ENCODE measurements around the gene AAK1.

AAK1 gene

DNA sequence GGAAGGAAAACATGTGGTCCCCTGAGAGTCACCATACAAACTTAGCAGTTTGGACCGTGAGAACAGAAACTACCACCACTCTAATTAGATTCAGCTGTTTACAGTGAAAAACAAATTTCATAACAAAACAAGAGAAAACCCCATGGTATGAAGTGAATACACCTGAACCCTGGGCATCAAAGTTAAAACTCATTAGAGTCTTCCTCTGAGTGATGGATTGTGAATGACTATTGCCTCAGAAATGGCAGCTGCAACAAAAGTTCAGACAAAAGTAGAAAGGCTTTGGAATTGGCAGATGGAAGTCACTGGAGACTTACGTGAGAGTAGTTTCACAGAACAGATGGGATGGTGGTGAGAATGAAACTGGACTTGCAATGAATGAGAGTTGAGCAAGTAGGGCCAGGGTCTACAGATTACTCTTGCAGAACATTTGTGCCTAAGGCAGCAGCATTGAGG, 98.0 kb downstream of the AAK1 start:
- no peak overlapping the region for H3K9ac ChIP-seq
- peak overlapping the region in 4 of 11 experiments; percentile 2 to 25 (median 9); a peak in 6 of 22 replicates for H3K27ac ChIP-seq
- peak overlapping the region; percentile 18 to 59 (median 37); a peak in 21 of 22 replicates for H3K4me2 ChIP-seq
- peaks cover 5 to 41% (median 33%) of the 10 kb centered on the region in 11 experiments; a peak in 20 of 22 replicates for H3K9me3 ChIP-seq (replicated peaks in 1 of 11)
- H3K36me3 ChIP-seq: peaks cover 40 to 73% (median 60%) of the 10 kb centered on the region in 11 experiments
- TF ChIP-seq Cebpa-rat (IDR thresholded peaks at IDR 0.05): peak in 3 of 11 experiments; percentile 23 to 42 (median 26); a peak in 1 of 22 replicates
- no peaks in the 10 kb centered on the region for H3K27me3 ChIP-seq
- H3K4me3 ChIP-seq: no peak overlapping the region
- H3K4me1 ChIP-seq: peaks cover 28 to 56% (median 42%) of the 10 kb centered on the region in 10 experiments
- peaks cover 0 to 19% (median 0%) of the 10 kb centered on the region in 11 experiments; a peak in 2 of 22 replicates for H4K20me1 ChIP-seq

DNA sequence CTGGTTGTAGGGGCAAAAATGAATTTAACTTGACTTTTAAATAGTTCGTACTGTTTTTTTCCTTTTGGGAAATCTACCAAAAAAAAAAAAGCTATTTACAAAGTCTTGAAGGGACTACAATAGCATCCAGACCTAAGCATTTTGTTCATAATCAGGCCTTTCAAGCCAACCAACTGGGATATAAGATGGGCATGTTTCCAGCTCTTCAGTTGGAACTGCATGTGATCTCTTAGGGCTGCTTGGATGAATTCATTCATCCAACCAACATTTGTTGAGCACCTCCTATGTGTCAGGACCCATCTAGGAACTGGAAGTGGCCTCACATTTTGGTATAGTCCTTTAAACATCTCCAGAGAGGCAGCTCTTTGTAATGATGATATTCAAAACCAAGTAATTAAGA, 98.6 kb downstream of the AAK1 start:
- H3K9ac ChIP-seq: no peak overlapping the region
- H3K4me2 ChIP-seq: peak overlapping the region in 6 of 11 experiments; percentile 18 to 46 (median 36); a peak in 8 of 22 replicates
- H3K27me3 ChIP-seq: no peaks in the 10 kb centered on the region
- H3K4me1 ChIP-seq: peaks cover 28 to 50% (median 39%) of the 10 kb centered on the region in 10 experiments
- H4K20me1 ChIP-seq: peaks cover 0 to 19% (median 0%) of the 10 kb centered on the region in 11 experiments; a peak in 2 of 22 replicates
- peaks cover 45 to 74% (median 62%) of the 10 kb centered on the region in 11 experiments for H3K36me3 ChIP-seq
- H3K27ac ChIP-seq: peak overlapping the region in 1 of 11 experiments; percentile 5; a peak in 2 of 22 replicates
- H3K4me3 ChIP-seq: no peak overlapping the region
- no peak for TF ChIP-seq Cebpa-rat (IDR thresholded peaks at IDR 0.05)
- peaks cover 5 to 42% (median 33%) of the 10 kb centered on the region in 11 experiments; a peak in 20 of 22 replicates for H3K9me3 ChIP-seq (replicated peaks in 1 of 11)

DNA sequence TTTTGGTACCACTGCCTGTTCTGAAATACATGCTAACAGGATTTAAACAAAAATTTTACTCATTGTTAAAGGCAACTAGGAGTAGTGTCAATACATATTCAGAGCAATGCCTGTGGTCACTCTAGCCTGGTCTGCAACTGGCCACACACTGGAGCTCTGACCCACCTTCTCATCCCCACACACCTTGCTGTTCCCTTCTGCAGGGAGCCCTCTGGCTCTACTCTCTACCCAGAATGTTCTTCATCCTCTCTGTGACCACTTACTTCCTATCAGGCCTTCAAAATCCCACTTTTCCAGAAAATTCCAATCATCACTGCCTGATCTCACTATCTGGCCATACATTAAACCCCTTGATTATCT, 104.0 kb downstream of the AAK1 start:
- TF ChIP-seq Cebpa-rat (IDR thresholded peaks at IDR 0.05): no peak
- 0 out of 22 replicates have a peak overlapping the region, but pooled peaks of 1 of the 11 experiments have one; percentile 2 for H3K4me2 ChIP-seq
- no peak overlapping the region for H3K27ac ChIP-seq
- no peak overlapping the region for H3K9ac ChIP-seq
- H3K27me3 ChIP-seq: no peaks in the 10 kb centered on the region
- no peak overlapping the region for H3K4me3 ChIP-seq
- peaks cover 0 to 10% (median 0%) of the 10 kb centered on the region in 11 experiments; a peak in 2 of 22 replicates for H4K20me1 ChIP-seq
- peaks cover 4 to 50% (median 25%) of the 10 kb centered on the region in 10 experiments; a peak in 15 of 20 replicates for H3K4me1 ChIP-seq
- H3K36me3 ChIP-seq: peaks cover 79 to 100% (median 97%) of the 10 kb centered on the region in 11 experiments
- peaks cover under 1 to 57% (median 23%) of the 10 kb centered on the region in 11 experiments; a peak in 20 of 22 replicates for H3K9me3 ChIP-seq (replicated peaks in 1 of 11)

DNA sequence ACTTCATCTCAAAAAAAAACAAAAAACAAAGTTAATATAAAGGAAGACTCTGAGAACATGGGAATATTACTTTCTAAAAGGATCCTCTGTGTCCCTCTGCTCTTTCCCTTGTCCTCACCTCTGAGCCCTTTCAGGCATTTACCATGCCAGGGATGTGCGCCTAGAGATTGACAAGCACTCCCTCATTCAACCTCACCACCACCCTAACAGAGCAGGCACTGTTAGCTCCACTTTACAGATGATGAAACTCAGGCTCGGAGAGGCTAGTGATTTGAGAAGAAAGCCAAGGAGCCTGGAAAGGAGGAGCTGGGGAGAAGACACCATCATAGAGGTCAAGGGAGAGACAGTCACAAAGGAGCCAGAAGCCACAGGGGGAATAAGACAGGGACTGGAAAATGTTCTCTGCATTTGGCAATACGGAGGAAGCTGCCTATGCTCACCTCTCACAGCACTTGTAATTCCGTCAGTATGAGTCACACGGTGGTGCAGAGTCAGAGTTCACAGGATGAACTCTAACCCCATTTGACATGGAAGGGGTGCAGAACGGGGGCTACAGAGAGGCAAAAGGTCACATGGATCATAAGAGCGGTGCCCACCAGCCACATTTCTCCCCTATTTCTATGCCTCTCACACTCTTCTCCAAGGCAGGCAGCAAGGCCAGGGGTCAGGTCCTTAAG, 104.5 kb downstream of the AAK1 start:
- H3K27me3 ChIP-seq: no peaks in the 10 kb centered on the region
- peak overlapping the region in 2 of 11 experiments; percentile 10 to 23; a peak in 2 of 22 replicates for H3K27ac ChIP-seq
- peaks cover 78 to 100% (median 97%) of the 10 kb centered on the region in 11 experiments for H3K36me3 ChIP-seq
- peaks cover 4 to 50% (median 25%) of the 10 kb centered on the region in 10 experiments; a peak in 15 of 20 replicates for H3K4me1 ChIP-seq
- H4K20me1 ChIP-seq: peaks cover 0 to 8% (median 0%) of the 10 kb centered on the region in 11 experiments; a peak in 2 of 22 replicates
- H3K4me2 ChIP-seq: peak overlapping the region in 1 of 11 experiments; percentile 2; a peak in 1 of 22 replicates
- no peak for TF ChIP-seq Cebpa-rat (IDR thresholded peaks at IDR 0.05)
- no peak overlapping the region for H3K9ac ChIP-seq
- peaks cover 6 to 62% (median 27%) of the 10 kb centered on the region in 11 experiments; a peak in 21 of 22 replicates for H3K9me3 ChIP-seq (replicated peaks in 1 of 11)
- no peak overlapping the region for H3K4me3 ChIP-seq

DNA sequence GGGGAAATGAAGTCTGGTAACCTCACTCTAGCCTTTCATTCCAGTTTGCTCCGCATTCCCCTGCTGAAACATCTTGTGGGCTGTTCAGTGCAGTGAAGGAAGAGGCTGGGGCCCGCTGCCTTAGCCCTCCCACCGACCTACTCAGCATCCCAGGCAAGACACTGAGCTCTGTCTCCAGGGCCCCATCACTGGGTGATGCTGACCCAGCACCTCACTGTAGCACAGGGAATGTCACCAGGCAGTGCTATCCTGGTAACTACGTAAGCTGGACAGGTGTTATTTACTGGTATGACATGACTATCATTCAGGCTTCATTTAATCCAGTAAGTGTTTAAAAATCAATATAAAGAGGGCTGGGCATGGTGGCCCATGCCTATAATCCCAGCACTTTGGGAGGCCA, 105.3 kb downstream of the AAK1 start:
- no peaks in the 10 kb centered on the region for H3K27me3 ChIP-seq
- peaks cover 0 to 8% (median 0%) of the 10 kb centered on the region in 11 experiments; a peak in 2 of 22 replicates for H4K20me1 ChIP-seq
- no peak overlapping the region for H3K9ac ChIP-seq
- no peak for TF ChIP-seq Cebpa-rat (IDR thresholded peaks at IDR 0.05)
- H3K9me3 ChIP-seq (replicated peaks in 1 of 11): peaks cover 13 to 69% (median 35%) of the 10 kb centered on the region in 11 experiments
- no peak overlapping the region for H3K4me3 ChIP-seq
- H3K27ac ChIP-seq: no peak overlapping the region
- peaks cover 4 to 50% (median 25%) of the 10 kb centered on the region in 10 experiments; a peak in 15 of 20 replicates for H3K4me1 ChIP-seq
- peak overlapping the region in 5 of 11 experiments; percentile 16 to 91 (median 82); a peak in 7 of 22 replicates for H3K4me2 ChIP-seq
- H3K36me3 ChIP-seq: peaks cover 78 to 100% (median 96%) of the 10 kb centered on the region in 11 experiments

DNA sequence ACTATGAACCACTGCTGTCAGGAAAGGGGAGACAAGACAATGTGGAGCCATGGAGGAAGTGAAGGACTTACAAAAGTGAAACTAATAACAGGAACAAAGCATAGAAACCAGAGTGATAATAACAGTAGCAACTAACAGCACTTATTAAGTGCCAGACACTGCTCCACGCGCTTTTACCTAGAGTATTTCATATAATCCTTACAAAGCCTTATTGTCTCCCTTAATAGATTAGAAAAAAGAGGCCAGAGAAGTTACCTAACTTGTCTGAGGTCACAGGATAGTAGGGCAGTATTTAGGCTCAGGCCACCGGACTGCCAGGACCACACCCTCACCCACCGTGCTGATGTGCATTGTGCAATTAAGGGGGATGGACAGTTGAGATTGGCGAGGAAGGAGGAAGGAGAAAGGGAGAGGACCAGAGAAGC, 107.7 kb downstream of the AAK1 start:
- H3K4me2 ChIP-seq: peak overlapping the region in 7 of 11 experiments; percentile 18 to 91 (median 71); a peak in 12 of 22 replicates
- H3K4me1 ChIP-seq: peaks cover 4 to 54% (median 25%) of the 10 kb centered on the region in 10 experiments; a peak in 15 of 20 replicates
- TF ChIP-seq Cebpa-rat (IDR thresholded peaks at IDR 0.05): peak in 3 of 11 experiments; percentile 60 to 87 (median 81); a peak in 5 of 22 replicates
- H3K36me3 ChIP-seq: peaks cover 78 to 100% (median 97%) of the 10 kb centered on the region in 11 experiments
- peaks cover 17 to 60% (median 34%) of the 10 kb centered on the region in 11 experiments for H3K9me3 ChIP-seq (replicated peaks in 1 of 11)
- peak overlapping the region in 4 of 10 experiments; percentile 2 to 29 (median 14); a peak in 2 of 20 replicates for H3K4me3 ChIP-seq
- peak overlapping the region in 4 of 11 experiments; percentile 13 to 74 (median 54); a peak in 6 of 22 replicates for H3K9ac ChIP-seq
- H3K27ac ChIP-seq: peak overlapping the region in 8 of 11 experiments; percentile 9 to 84 (median 58); a peak in 14 of 22 replicates
- peaks cover 0 to 8% (median 0%) of the 10 kb centered on the region in 11 experiments; a peak in 2 of 22 replicates for H4K20me1 ChIP-seq
- H3K27me3 ChIP-seq: no peaks in the 10 kb centered on the region

DNA sequence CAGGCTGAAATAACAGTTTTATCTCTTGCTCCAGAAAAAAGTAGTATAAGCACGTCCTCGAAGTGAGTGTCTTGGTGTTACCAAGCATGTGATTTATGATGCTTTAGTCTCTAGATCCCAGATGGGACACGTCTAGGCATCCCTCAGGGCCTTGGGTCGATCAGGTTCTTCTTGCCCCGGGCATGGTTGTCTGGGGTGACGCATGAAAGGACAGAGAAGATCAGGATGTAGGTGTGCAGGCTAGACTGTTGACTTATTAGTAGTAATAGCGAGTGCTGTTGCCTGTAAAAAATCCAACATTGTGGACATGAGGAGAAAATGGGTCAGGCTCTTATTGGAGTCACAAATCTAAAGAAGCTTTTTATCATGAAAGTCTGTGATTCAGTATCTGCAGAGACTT, 112.4 kb downstream of the AAK1 start:
- Histone ChIP-seq H3K27ac (no peak overlapping the region), H3K4me1 (peaks cover 0 to 18% (median 8%) of the 10 kb centered on the region in 10 experiments; a peak in 17 of 20 replicates), H3K27me3 (no peaks in the 10 kb centered on the region), H3K4me3 (no peak overlapping the region), H3K9ac (no peak overlapping the region), H3K9me3 (replicated peaks in 1 of 11) (peaks cover 17 to 35% (median 28%) of the 10 kb centered on the region in 11 experiments), H3K4me2 (no peak overlapping the region), H3K36me3 (peaks cover 90 to 100% (median 97%) of the 10 kb centered on the region in 11 experiments), H4K20me1 (peaks cover 0 to 8% (median 0%) of the 10 kb centered on the region in 11 experiments; a peak in 2 of 22 replicates)
- no peak for TF ChIP-seq Cebpa-rat (IDR thresholded peaks at IDR 0.05)

DNA sequence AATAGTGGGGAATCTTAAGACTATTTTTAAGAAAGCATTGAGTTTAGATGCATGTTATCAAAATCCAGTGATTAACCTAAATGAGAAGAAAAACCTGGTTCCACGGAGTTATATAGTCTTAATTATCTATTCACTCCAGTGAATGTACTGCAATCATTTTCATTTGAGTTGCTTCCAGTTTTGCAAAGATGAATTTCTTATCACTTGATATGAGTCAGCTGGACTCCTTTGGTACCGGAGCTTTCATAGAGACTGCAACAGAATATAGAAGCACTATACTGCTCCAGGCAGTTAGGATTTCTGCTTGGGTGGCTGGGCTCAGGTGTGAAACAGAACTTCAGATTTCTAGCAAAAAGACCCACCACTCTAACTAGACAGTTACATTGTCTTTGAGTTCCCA, 114.1 kb downstream of the AAK1 start:
- Histone ChIP-seq H3K4me2 (no peak overlapping the region), H3K36me3 (peaks cover 93 to 100% (median 99%) of the 10 kb centered on the region in 11 experiments), H3K9me3 (replicated peaks in 1 of 11) (peaks cover 16 to 19% (median 18%) of the 10 kb centered on the region in 11 experiments), H3K4me1 (peaks cover 0 to 6% (median 0%) of the 10 kb centered on the region in 10 experiments; a peak in 5 of 20 replicates), H3K9ac (no peak overlapping the region), H3K27ac (no peak overlapping the region), H3K27me3 (no peaks in the 10 kb centered on the region), H3K4me3 (no peak overlapping the region), H4K20me1 (no peaks in the 10 kb centered on the region)
- TF ChIP-seq Cebpa-rat (IDR thresholded peaks at IDR 0.05): no peak
